H9 (cell line): ENCODE measurements around the gene SSBP2. TPM values are rescaled to one million over a fixed set of nuclear protein-coding genes. Genes with fewer than 3 reads are reported as not detected.

Source experiments
- DNase-seq: peaks from one replicate; pipeline ENCODE4 v3.0.0-alpha.2; 2017
- H2AFZ ChIP-seq: one replicate; pipeline ENCODE4 v1.6.1; 2013; ENCODE audit warnings: mild to moderate bottlenecking, low read length, control low read depth, moderate library complexity
- H2AK5ac ChIP-seq: 2 replicates; pipeline ENCODE4 v1.6.1; 2013; ENCODE audit warnings: low read length, control low read depth, mixed read lengths; ENCODE audit not compliant: insufficient read length
- H2BK120ac ChIP-seq: one replicate; pipeline ENCODE4 v1.6.1; 2013; ENCODE audit warnings: low read depth, mild to moderate bottlenecking, low read length, control low read depth, inconsistent platforms; ENCODE audit not compliant: poor library complexity, severe bottlenecking
- H2BK12ac ChIP-seq: 2 replicates; pipeline ENCODE4 v1.6.1; 2013; ENCODE audit warnings: low read length, control low read depth, mixed read lengths, low read depth; ENCODE audit not compliant: insufficient read length
- H2BK15ac ChIP-seq: 2 replicates; pipeline ENCODE4 v1.6.1; 2013; ENCODE audit warnings: low read depth, low read length, control low read depth
- H2BK20ac ChIP-seq: one replicate; pipeline ENCODE4 v1.6.1; 2013; ENCODE audit warnings: low read depth, mild to moderate bottlenecking, low read length, control low read depth, inconsistent platforms; ENCODE audit not compliant: poor library complexity, severe bottlenecking
- H2BK5ac ChIP-seq: 2 replicates; pipeline ENCODE4 v1.6.1; 2013; ENCODE audit warnings: low read length, control low read depth, mixed read lengths; ENCODE audit not compliant: insufficient read length
- H3K14ac ChIP-seq: 2 replicates; pipeline ENCODE4 v1.6.1; 2013; ENCODE audit warnings: low read length, control low read depth; ENCODE audit not compliant: insufficient read depth
- H3K18ac ChIP-seq: 2 replicates; pipeline ENCODE4 v1.6.1; 2013; ENCODE audit warnings: low read depth, mild to moderate bottlenecking, mixed read lengths, low read length, control low read depth; ENCODE audit not compliant: insufficient read length
- H3K23ac ChIP-seq: 2 replicates; pipeline ENCODE4 v1.6.1; 2013; ENCODE audit warnings: low read length, control low read depth, mixed read lengths, low read depth; ENCODE audit not compliant: insufficient read length
- H3K23me2 ChIP-seq: 2 replicates; pipeline ENCODE4 v1.6.1; 2013; ENCODE audit warnings: low read depth, mild to moderate bottlenecking, mixed read lengths, low read length, control low read depth; ENCODE audit not compliant: insufficient read length, poor library complexity, severe bottlenecking
- H3K27ac ChIP-seq: 2 replicates; pipeline ENCODE4 v1.5.1; 2013; ENCODE audit warnings: low read length, control low read depth, mixed read lengths, low read depth; ENCODE audit not compliant: insufficient read length
- H3K27me3 ChIP-seq: 2 replicates; pipeline ENCODE4 v1.6.1; 2013; ENCODE audit warnings: low read length, control low read depth, inconsistent platforms; ENCODE audit not compliant: insufficient read depth
- H3K4ac ChIP-seq: 2 replicates; pipeline ENCODE4 v1.6.1; 2013; ENCODE audit warnings: low read depth, mild to moderate bottlenecking, control low read depth, inconsistent platforms, low read length, moderate library complexity
- H3K4me1 ChIP-seq: 2 replicates; pipeline ENCODE4 v1.6.1; 2013; ENCODE audit warnings: low read length, control low read depth, inconsistent platforms; ENCODE audit not compliant: insufficient read depth
- H3K4me2 ChIP-seq: 2 replicates; pipeline ENCODE4 v1.6.1; 2013; ENCODE audit warnings: low read length, control low read depth, mixed read lengths; ENCODE audit not compliant: insufficient read length, insufficient read depth
- H3K56ac ChIP-seq: 2 replicates; pipeline ENCODE4 v1.6.1; 2013; ENCODE audit warnings: low read depth, mild to moderate bottlenecking, mixed read lengths, low read length, control low read depth; ENCODE audit not compliant: insufficient read length
- H3K79me1 ChIP-seq: 2 replicates; pipeline ENCODE4 v1.6.1; 2013; ENCODE audit warnings: low read depth, mild to moderate bottlenecking, moderate library complexity, low read length, control low read depth, inconsistent platforms; ENCODE audit not compliant: insufficient read depth, poor library complexity, severe bottlenecking
- H3K79me2 ChIP-seq: 2 replicates; pipeline ENCODE4 v1.6.1; 2013; ENCODE audit warnings: low read length, control low read depth, inconsistent platforms; ENCODE audit not compliant: insufficient read depth
- H3K9ac ChIP-seq: 2 replicates; pipeline ENCODE4 v1.6.1; 2013; ENCODE audit warnings: low read length, control low read depth, mixed read lengths; ENCODE audit not compliant: insufficient read length; ENCODE audit errors: extremely low read depth
- H3K9me3 ChIP-seq: one replicate; pipeline ENCODE4 v1.6.1; 2013; ENCODE audit warnings: low read depth, low read length, inconsistent platforms; ENCODE audit not compliant: control insufficient read depth
- H3T11ph ChIP-seq: one replicate; pipeline ENCODE4 v1.6.1; 2013; ENCODE audit warnings: mild to moderate bottlenecking, low read length, control low read depth, inconsistent platforms
- H4K20me1 ChIP-seq: one replicate; pipeline ENCODE4 v1.6.1; 2013; ENCODE audit not compliant: control insufficient read depth, insufficient read length, insufficient read depth
- H4K5ac ChIP-seq: 2 replicates; pipeline ENCODE4 v1.6.1; 2013; ENCODE audit warnings: low read depth, mild to moderate bottlenecking, mixed read lengths, low read length, control low read depth; ENCODE audit not compliant: insufficient read length
- H4K8ac ChIP-seq: replicated peaks from 2 replicates; pipeline ENCODE4 v1.6.1; 2013; ENCODE audit warnings: low read length, control low read depth, mixed read lengths, low read depth; ENCODE audit not compliant: insufficient read length
- H4K91ac ChIP-seq: 2 replicates; pipeline ENCODE4 v1.6.1; 2013; ENCODE audit warnings: low read depth, mild to moderate bottlenecking, moderate library complexity, mixed read lengths, low read length, control low read depth; ENCODE audit not compliant: insufficient read length
- H3K27ac Mint-ChIP-seq, 3 experiments: 2 replicates in 2 of 3; 3 replicates in 1 of 3; pipeline ENCODE4 v1.8.0; 2020 to 2021; ENCODE audit warnings: mixed read lengths in 3 of 3, mild to moderate bottlenecking in 1 of 3, moderate library complexity in 1 of 3
- H3K27me3 Mint-ChIP-seq: 2 replicates; pipeline ENCODE4 v1.8.0; 2021; ENCODE audit warnings: low read depth, mild to moderate bottlenecking, moderate library complexity, mixed read lengths
- H3K36me3 Mint-ChIP-seq, 3 experiments: 2 replicates in 2 of 3; 3 replicates in 1 of 3; pipeline ENCODE4 v1.8.0; 2020 to 2021; ENCODE audit warnings: low read depth in 3 of 3, mixed read lengths in 3 of 3; ENCODE audit not compliant: insufficient read depth in 1 of 3
- H3K4me1 Mint-ChIP-seq, 2 experiments: 2 replicates each; pipeline ENCODE4 v1.8.0; 2020; ENCODE audit warnings: mixed read lengths in 2 of 2
- H3K4me3 Mint-ChIP-seq, 2 experiments: 2 replicates in 1 of 2; 3 replicates in 1 of 2; pipeline ENCODE4 v1.8.0; 2020 to 2021; ENCODE audit warnings: mild to moderate bottlenecking in 2 of 2, mixed read lengths in 2 of 2, moderate library complexity in 1 of 2
- H3K9me3 Mint-ChIP-seq, 2 experiments: 2 replicates in 1 of 2; 3 replicates in 1 of 2; pipeline ENCODE4 v1.8.0; 2020; ENCODE audit warnings: mild to moderate bottlenecking in 2 of 2, mixed read lengths in 2 of 2, moderate library complexity in 1 of 2
- total RNA-seq: library from RNA; stranded (reverse); gene quantifications from 2 replicates; pipeline ENCODE4 v1.2.1, GENCODE V29; 2021
- TF ChIP-seq, protein P1 (sequence below): fragments of 200-600 bp; sonication (generic); conservative IDR thresholded peaks from 3 replicates; pipeline ENCODE4 v1.8.0; 2021; ENCODE audit warnings: antibody characterized with exemption, mild to moderate bottlenecking

The SSBP2 gene
- total RNA-seq, 1 experiment from 2014 or later = 35.6 TPM

DNA sequence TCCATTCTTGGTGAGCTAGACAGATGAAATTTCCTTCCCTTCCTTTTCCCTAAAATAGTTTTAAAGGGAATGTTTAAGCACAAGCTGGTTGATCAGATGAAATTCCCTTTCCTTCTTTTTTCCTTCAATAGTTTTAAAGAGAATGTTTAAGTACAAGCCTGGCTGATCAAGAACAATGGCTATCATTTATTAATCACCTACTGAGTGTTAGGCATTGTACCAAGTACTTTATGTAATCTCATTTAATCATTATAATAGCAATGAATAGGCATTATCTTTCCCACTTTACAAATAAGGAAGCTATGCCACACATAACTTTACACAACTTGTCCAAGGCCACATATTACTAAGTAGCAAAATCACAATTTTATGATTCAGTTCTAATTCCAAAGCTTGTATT is 205.0 kb downstream of the SSBP2 start:
- no peak overlapping the region for H4K8ac ChIP-seq
- no peak overlapping the region for H3K27ac ChIP-seq
- Mint-ChIP-seq H3K4me1 (no peaks in the 10 kb centered on the region), H3K36me3 (peaks cover 0 to 2% (median under 1%) of the 10 kb centered on the region in 3 experiments; a peak in 3 of 7 replicates), H3K27me3 (no peaks in the 10 kb centered on the region), H3K9me3 (no peaks in the 10 kb centered on the region; a peak in 1 of 5 replicates), H3K27ac (no peak overlapping the region), H3K4me3 (no peak overlapping the region)
- H3K4ac ChIP-seq = no peak overlapping the region
- no peak overlapping the region for H2AFZ ChIP-seq
- H4K20me1 ChIP-seq = no peaks in the 10 kb centered on the region
- H2AK5ac ChIP-seq = no peak overlapping the region
- no peaks in the 10 kb centered on the region for H3K4me1 ChIP-seq
- no peak overlapping the region for H3K9ac ChIP-seq
- H3K18ac ChIP-seq = no peak overlapping the region
- H3K23me2 ChIP-seq = no peaks in the 10 kb centered on the region
- TF ChIP-seq, protein P1, sequence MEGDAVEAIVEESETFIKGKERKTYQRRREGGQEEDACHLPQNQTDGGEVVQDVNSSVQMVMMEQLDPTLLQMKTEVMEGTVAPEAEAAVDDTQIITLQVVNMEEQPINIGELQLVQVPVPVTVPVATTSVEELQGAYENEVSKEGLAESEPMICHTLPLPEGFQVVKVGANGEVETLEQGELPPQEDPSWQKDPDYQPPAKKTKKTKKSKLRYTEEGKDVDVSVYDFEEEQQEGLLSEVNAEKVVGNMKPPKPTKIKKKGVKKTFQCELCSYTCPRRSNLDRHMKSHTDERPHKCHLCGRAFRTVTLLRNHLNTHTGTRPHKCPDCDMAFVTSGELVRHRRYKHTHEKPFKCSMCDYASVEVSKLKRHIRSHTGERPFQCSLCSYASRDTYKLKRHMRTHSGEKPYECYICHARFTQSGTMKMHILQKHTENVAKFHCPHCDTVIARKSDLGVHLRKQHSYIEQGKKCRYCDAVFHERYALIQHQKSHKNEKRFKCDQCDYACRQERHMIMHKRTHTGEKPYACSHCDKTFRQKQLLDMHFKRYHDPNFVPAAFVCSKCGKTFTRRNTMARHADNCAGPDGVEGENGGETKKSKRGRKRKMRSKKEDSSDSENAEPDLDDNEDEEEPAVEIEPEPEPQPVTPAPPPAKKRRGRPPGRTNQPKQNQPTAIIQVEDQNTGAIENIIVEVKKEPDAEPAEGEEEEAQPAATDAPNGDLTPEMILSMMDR = no peak
- H3K23ac ChIP-seq = no peak overlapping the region
- no peak overlapping the region for H2BK20ac ChIP-seq
- H2BK12ac ChIP-seq = no peak overlapping the region
- no peak overlapping the region for H3T11ph ChIP-seq
- no peak overlapping the region for H3K14ac ChIP-seq
- H4K5ac ChIP-seq = no peak overlapping the region
- H3K27me3 ChIP-seq = no peaks in the 10 kb centered on the region
- DNase-seq = no peak
- no peak overlapping the region for H2BK5ac ChIP-seq
- H3K4me2 ChIP-seq = no peak overlapping the region
- no peaks in the 10 kb centered on the region for H3K79me1 ChIP-seq
- no peak overlapping the region for H2BK15ac ChIP-seq
- H4K91ac ChIP-seq = no peak overlapping the region
- H3K56ac ChIP-seq = no peak overlapping the region
- H3K79me2 ChIP-seq = no peaks in the 10 kb centered on the region
- H2BK120ac ChIP-seq = no peak overlapping the region
- H3K9me3 ChIP-seq = no peaks in the 10 kb centered on the region
